HEK293T (cell line): ENCODE data around the gene PCGF5.

Experiments
- ARNT ChIP-seq: fragments of 450-650 bp; IDR thresholded peaks from 2 replicates; pipeline ENCODE4 v1.6.1; 2017; ENCODE audit warnings: mild to moderate bottlenecking
- BHLHE40 ChIP-seq: fragments of 450-650 bp; IDR thresholded peaks from 2 replicates; pipeline ENCODE4 v1.6.1; 2016; ENCODE audit warnings: mild to moderate bottlenecking, moderate library complexity, borderline replicate concordance
- CTBP1 ChIP-seq: fragments of 450-650 bp; IDR thresholded peaks from 2 replicates; pipeline ENCODE4 v1.6.1; 2016; ENCODE audit warnings: borderline replicate concordance
- FOXA1 ChIP-seq: fragments of 450-650 bp; IDR thresholded peaks from 2 replicates; pipeline ENCODE4 v1.6.1; 2016; ENCODE audit warnings: mild to moderate bottlenecking
- FOXM1 ChIP-seq: fragments of 450-650 bp; IDR thresholded peaks from 2 replicates; pipeline ENCODE4 v1.6.1; 2017; ENCODE audit warnings: mild to moderate bottlenecking, borderline replicate concordance
- HDGF ChIP-seq: fragments of 450-650 bp; IDR thresholded peaks from 2 replicates; pipeline ENCODE4 v1.6.1; 2017; ENCODE audit warnings: antibody characterized with exemption, borderline replicate concordance
- LEF1 ChIP-seq: fragments of 450-650 bp; IDR thresholded peaks from 2 replicates; pipeline ENCODE4 v1.6.1; 2017; ENCODE audit warnings: mild to moderate bottlenecking, borderline replicate concordance
- SP1 ChIP-seq: fragments of 450-650 bp; IDR thresholded peaks from 2 replicates; pipeline ENCODE4 v1.6.1; 2017
- TARDBP ChIP-seq: fragments of 450-650 bp; IDR thresholded peaks from 2 replicates; pipeline ENCODE4 v1.6.1; 2016
- ZNF384 ChIP-seq: fragments of 450-650 bp; IDR thresholded peaks from 2 replicates; pipeline ENCODE4 v1.6.1; 2016

DNA sequence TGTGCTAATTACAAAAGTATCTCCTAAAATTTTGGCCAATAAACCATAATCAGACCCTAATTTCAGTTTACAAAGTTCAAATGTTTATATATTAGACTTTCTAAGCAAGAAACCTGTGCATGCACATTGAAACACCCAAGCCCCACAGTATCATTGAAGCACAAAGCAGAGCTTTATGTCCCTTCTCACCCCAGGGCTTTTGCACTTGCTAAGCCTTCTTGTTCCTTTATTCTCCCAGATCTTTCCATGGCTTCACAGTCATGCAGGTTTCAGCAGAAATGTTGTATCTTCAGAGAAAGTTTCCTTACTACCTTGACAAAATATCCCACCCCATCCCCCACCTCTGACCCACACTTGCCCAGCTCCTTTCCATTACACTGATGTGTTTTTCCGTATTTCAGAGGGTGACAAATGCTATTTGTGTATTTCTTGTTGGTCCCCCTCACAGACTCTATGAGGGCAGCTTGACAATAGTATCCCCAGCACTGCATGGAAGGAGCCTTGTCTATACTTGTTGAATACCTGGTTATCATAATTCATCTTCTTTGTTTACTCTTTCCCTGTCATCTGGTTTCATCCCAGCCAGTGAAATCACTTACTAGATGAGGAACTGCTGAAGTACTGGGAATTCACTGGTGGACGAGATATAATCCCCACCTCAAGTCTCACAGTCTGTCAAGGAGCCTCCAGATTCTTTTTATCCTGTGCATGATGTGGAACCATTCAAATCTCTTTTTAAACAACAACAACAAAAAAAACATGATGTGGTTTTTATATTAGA lies 24.0 kb upstream of the PCGF5 start:
- TF ChIP-seq FOXA1: no peak
- no peak for TF ChIP-seq LEF1
- no peak for TF ChIP-seq FOXM1
- TF ChIP-seq ARNT: no peak
- TF ChIP-seq TARDBP: no peak
- TF ChIP-seq CTBP1: no peak
- no peak for TF ChIP-seq HDGF
- no peak for TF ChIP-seq BHLHE40
- TF ChIP-seq ZNF384: no peak
- no peak for TF ChIP-seq SP1
